ENCODE measurements around the gene LRRC49.
A peak's percentile ranks its signal among the peaks of the same experiment; 100 is the strongest.

LRRC49 gene

DNA sequence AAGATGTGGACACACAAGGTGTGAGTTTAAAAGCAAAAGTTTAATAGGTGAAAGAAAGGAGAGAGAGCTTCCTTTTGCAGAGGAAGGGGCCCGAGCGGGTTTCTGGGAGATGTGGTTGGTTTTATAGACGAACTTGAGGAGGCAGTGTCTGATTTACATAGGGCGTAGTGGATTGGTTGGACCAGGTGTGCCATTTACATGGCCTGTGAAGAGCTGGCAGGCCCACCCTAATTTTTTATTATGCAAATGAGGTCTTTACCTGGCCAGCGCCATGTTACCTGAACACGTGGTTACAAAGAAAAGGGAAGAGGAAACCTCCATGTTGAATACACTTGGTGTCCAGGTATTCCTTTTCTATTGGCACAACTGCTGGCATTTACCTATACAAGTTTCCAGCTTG lies 179.8 kb downstream of the LRRC49 start:
- no peaks in the 10 kb centered on the region for H3K4me1 Mint-ChIP-seq
- no peak overlapping the region for H3K4me3 Mint-ChIP-seq
- DNase-seq: no peak
- no peaks in the 10 kb centered on the region for H3K27me3 Mint-ChIP-seq (ENCODE audit: low read depth, poor library complexity)
- TF ChIP-seq, protein P1, sequence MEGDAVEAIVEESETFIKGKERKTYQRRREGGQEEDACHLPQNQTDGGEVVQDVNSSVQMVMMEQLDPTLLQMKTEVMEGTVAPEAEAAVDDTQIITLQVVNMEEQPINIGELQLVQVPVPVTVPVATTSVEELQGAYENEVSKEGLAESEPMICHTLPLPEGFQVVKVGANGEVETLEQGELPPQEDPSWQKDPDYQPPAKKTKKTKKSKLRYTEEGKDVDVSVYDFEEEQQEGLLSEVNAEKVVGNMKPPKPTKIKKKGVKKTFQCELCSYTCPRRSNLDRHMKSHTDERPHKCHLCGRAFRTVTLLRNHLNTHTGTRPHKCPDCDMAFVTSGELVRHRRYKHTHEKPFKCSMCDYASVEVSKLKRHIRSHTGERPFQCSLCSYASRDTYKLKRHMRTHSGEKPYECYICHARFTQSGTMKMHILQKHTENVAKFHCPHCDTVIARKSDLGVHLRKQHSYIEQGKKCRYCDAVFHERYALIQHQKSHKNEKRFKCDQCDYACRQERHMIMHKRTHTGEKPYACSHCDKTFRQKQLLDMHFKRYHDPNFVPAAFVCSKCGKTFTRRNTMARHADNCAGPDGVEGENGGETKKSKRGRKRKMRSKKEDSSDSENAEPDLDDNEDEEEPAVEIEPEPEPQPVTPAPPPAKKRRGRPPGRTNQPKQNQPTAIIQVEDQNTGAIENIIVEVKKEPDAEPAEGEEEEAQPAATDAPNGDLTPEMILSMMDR (IDR thresholded peaks at IDR 0.05): no peak
- peaks cover 3% of the 10 kb centered on the region for H3K36me3 Mint-ChIP-seq (ENCODE audit: low read depth)
- no peak overlapping the region for H3K27ac Mint-ChIP-seq
- H3K9me3 Mint-ChIP-seq: peaks cover 19% of the 10 kb centered on the region

DNA sequence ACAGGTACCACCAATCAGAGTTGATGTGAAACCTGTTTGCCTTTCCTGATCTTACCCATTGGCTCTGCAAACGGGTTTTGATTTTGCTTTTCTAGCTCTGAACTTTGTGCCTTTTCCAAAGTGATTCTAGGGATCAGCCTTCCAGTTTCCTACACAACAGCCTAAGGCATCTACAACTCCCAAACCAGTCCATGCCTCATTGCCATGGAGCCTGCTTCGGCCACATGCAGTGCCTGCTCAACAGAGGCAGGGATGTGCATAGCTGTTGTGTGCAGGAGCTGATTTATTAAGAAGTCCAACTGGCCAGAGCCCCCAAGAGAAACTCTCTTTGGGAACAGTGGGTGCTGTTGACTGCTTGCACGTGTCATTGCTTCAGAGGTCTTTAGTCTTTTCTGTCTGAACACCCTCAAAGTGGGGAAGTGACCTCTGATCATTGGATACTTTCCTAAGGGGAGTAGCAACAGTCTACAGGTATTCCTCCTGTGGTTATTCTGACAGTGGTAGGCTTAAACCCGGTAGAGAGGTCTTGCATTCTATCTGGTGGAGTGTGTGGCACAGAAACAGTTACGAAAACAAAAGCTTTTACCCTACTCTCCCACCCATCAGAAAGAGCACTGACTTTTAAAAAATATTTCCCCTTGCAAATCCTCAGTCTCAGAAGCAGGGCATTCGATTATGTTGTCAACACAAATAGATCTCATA lies 186.0 kb downstream of the LRRC49 start:
- peaks cover 18% of the 10 kb centered on the region for H3K9me3 Mint-ChIP-seq
- H3K4me1 Mint-ChIP-seq: peaks cover 22% of the 10 kb centered on the region
- peaks cover 3% of the 10 kb centered on the region for H3K36me3 Mint-ChIP-seq (ENCODE audit: low read depth)
- DNase-seq: no peak
- peaks cover 4% of the 10 kb centered on the region for H3K27me3 Mint-ChIP-seq (ENCODE audit: low read depth, poor library complexity)
- H3K27ac Mint-ChIP-seq: peak overlapping the region; percentile 31
- TF ChIP-seq, protein P1 (IDR thresholded peaks at IDR 0.05): no peak
- H3K4me3 Mint-ChIP-seq: no peak overlapping the region

DNA sequence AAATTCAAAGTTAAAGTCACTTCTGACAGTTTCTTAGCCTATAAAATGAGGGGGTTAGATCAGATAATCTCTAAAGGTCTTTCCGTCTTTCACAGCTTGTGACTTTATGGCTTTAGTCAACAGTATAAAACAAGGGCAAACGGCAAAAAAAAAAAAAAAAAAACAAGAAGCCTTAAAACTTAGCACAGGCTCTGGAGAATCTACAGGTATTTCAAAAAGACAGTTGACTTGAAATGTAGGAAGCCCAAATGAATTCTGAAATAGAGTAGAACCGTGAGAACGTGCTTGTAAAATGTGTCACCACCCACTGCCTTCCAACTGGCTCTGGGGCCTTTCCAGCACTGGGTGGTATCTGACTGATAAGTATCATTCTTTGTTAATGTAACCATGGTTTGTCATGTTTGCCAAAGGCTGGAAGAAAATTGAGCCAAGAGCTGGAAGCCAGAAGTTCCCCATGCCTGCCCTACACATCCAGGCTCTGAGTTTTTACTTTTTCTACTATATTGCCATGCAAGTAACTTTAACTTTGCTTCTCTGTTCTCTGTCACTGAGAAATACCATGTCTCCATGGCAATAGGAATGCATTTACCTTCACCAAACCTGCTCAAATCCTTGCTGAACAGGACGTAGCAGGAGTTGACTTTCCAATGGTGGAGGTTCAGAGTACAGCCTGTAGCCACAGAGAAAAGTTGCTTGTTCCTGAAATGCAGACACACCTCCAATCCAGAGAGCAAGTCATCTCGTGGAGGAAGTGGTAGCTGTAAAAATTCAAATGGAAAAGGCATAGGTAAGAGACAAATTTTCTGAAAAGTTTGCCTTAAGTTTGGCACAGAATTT lies 186.8 kb downstream of the LRRC49 start:
- peaks cover 4% of the 10 kb centered on the region for H3K27me3 Mint-ChIP-seq (ENCODE audit: low read depth, poor library complexity)
- H3K27ac Mint-ChIP-seq: peak overlapping the region; percentile 31
- H3K4me1 Mint-ChIP-seq: peaks cover 22% of the 10 kb centered on the region
- TF ChIP-seq, protein P1 (IDR thresholded peaks at IDR 0.05): no peak
- DNase-seq: no peak
- H3K9me3 Mint-ChIP-seq: peaks cover 13% of the 10 kb centered on the region
- H3K36me3 Mint-ChIP-seq (ENCODE audit: low read depth): no peaks in the 10 kb centered on the region
- no peak overlapping the region for H3K4me3 Mint-ChIP-seq

DNA sequence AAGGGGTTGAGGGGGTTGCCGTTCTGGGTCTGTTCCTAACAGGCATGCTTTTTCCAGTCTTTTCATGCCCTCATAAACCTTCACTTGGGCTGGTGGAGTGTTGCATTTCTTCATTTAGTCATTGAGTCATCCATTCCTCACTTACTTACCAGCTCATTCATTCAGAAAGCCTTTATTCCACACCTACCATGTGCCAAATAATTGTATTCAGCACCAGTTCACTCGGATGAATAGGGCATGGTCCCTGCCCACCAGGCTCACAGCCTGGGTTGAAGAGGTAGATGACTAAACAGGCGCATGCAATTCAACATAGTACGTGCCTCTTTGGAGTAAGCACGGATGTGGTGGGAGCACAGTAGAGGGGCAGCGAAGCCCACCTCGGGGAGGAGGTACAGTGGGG lies 187.5 kb downstream of the LRRC49 start:
- H3K4me1 Mint-ChIP-seq: peaks cover 22% of the 10 kb centered on the region
- peaks cover 10% of the 10 kb centered on the region for H3K9me3 Mint-ChIP-seq
- peaks cover 4% of the 10 kb centered on the region for H3K27me3 Mint-ChIP-seq (ENCODE audit: low read depth, poor library complexity)
- H3K36me3 Mint-ChIP-seq (ENCODE audit: low read depth): no peaks in the 10 kb centered on the region
- no peak for DNase-seq
- H3K4me3 Mint-ChIP-seq: no peak overlapping the region
- TF ChIP-seq, protein P1 (IDR thresholded peaks at IDR 0.05): no peak
- H3K27ac Mint-ChIP-seq: no peak overlapping the region

DNA sequence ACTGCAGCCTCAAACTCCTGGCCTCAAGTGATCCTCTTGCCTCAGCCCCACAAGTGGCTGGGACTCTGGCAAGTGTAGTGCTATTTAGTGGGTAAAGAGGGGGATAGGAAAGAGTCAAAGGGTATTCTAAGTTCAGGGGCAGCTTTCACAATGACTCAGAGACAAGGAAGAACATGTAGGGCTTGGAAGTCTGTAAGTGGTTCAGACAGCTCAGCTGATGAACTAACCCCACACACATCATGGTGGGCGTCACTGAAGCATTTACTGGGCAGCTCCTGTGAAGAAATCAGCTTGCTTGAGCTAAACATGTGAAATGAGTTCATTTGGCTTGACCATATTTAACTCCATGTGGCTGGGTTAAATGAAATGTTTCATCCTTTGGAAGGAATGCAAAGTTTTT lies 188.1 kb downstream of the LRRC49 start:
- Mint-ChIP-seq H3K27me3 (ENCODE audit: low read depth, poor library complexity) (peaks cover 4% of the 10 kb centered on the region), H3K4me1 (peaks cover 27% of the 10 kb centered on the region), H3K9me3 (peaks cover 10% of the 10 kb centered on the region), H3K27ac (no peak overlapping the region), H3K36me3 (ENCODE audit: low read depth) (no peaks in the 10 kb centered on the region), H3K4me3 (no peak overlapping the region)
- TF ChIP-seq, protein P1 (IDR thresholded peaks at IDR 0.05): no peak
- no peak for DNase-seq
